ENCODE measurements around the gene OSBP. TPM values are rescaled to one million over a fixed set of nuclear protein-coding genes. Genes with fewer than 3 reads are reported as not detected.
A peak's percentile ranks its signal among the peaks of the same experiment; 100 is the strongest.

The OSBP gene
- total and polyA plus RNA-seq, 9 of the 15 experiments (the other 6 are each of a cell fraction or from before 2014, with no cell fraction given) = 11.7 to 49.0 (median 28.7) TPM

DNA sequence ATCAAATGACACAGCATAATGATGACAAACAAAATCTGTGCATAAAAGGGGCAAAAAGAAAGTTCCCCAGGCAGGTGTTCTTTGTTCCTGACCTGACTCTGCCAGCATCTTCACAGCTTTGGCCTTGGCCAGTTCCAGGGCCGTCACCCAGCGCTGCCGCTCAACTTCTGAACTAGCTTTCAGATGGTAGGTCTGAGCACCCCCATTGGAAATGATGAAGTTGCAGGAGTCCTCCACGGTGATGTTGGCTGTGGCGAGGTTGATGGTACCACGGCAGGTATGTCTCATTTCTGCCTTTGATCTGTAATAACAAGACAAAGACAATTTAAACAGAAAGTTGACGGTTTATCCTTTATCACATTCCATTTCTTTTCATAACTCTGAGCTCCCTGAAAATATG is 5.3 kb downstream of the OSBP start:
- Histone ChIP-seq H3K36me3 (ENCODE audit: control insufficient read depth, insufficient read depth, low read length) (peaks cover 84% of the 10 kb centered on the region), H3K9ac (ENCODE audit: insufficient read depth in 1 of 2, low read depth in 2 of 2, low read length in 2 of 2) (no peak overlapping the region), H2AFZ (ENCODE audit: low read depth, low read length) (no peak overlapping the region), H3K9me3 (replicated peaks; ENCODE audit: control insufficient read depth, insufficient read depth, low read depth, low read length) (no peaks in the 10 kb centered on the region), H3K27me3 (ENCODE audit: control insufficient read depth in 2 of 2, insufficient read depth in 2 of 2, low read length in 2 of 2) (no peaks in the 10 kb centered on the region), H3K4me3 (no peak overlapping the region), H3K4me1 (replicated peaks in 1 of 2; ENCODE audit: control insufficient read depth in 2 of 2, insufficient read depth in 2 of 2, low read length in 2 of 2) (peaks cover 3 to 23% of the 10 kb centered on the region in 2 experiments; a peak in 4 of 5 replicates), H4K20me1 (replicated peaks; ENCODE audit: control insufficient read depth, insufficient read depth, low read length) (peaks cover 6% of the 10 kb centered on the region; the same call in 1 of the 2 replicates), H3K27ac (ENCODE audit: extremely low read depth, low read depth, low read length) (no peak overlapping the region), H3K9me1 (ENCODE audit: control insufficient read depth, insufficient read depth, low read length) (no peaks in the 10 kb centered on the region), H3K4me2 (ENCODE audit: insufficient read depth, low read length) (no peak overlapping the region), H3K79me2 (ENCODE audit: control insufficient read depth, insufficient read depth, low read length) (peaks cover 74% of the 10 kb centered on the region)
- DNase-seq (ENCODE audit: extremely low read depth in 1 of 4, low spot score in 3 of 4) (no peak), FAIRE-seq (no peak), ATAC-seq (no peak)
- intact Hi-C loops (cut with micrococcal nuclease) = no loop called here
- POLR2A ChIA-PET = interaction anchor here (0.5 to 1.0 kb wide), 3 partner anchors 9 to 54 kb away, joined by 3 read pairs; no protein-coding TSS in a partner anchor
- 99% methylated on average over 7 of the region's 7 CpGs for WGBS (ENCODE audit: insufficient coverage, low coverage, missing lambda C conversion rate)
- CTCF ChIA-PET (ENCODE audit: low intra/inter-chr PET ratio) = no interaction called here
- TF ChIP-seq, protein P1, sequence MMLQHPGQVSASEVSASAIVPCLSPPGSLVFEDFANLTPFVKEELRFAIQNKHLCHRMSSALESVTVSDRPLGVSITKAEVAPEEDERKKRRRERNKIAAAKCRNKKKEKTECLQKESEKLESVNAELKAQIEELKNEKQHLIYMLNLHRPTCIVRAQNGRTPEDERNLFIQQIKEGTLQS (IDR thresholded peaks at IDR 0.05) = no peak
- TF ChIP-seq, protein P1 (CRISPR knock-in tag; conservative IDR thresholded peaks at IDR 0.05) = no peak
- TF ChIP-seq ZKSCAN1 (IDR thresholded peaks at IDR 0.05; ENCODE audit: low read depth, low read length) (no peak), GATAD2A (IDR thresholded peaks at IDR 0.05) (no peak), HMG20A (CRISPR knock-in tag; conservative IDR thresholded peaks at IDR 0.05) (no peak), RBFOX2 (IDR thresholded peaks at IDR 0.05; ENCODE audit: low read depth, low read length) (0 out of 2 replicates have a peak, but pooled peaks have one; percentile 20)
- TF ChIP-seq, protein P2, sequence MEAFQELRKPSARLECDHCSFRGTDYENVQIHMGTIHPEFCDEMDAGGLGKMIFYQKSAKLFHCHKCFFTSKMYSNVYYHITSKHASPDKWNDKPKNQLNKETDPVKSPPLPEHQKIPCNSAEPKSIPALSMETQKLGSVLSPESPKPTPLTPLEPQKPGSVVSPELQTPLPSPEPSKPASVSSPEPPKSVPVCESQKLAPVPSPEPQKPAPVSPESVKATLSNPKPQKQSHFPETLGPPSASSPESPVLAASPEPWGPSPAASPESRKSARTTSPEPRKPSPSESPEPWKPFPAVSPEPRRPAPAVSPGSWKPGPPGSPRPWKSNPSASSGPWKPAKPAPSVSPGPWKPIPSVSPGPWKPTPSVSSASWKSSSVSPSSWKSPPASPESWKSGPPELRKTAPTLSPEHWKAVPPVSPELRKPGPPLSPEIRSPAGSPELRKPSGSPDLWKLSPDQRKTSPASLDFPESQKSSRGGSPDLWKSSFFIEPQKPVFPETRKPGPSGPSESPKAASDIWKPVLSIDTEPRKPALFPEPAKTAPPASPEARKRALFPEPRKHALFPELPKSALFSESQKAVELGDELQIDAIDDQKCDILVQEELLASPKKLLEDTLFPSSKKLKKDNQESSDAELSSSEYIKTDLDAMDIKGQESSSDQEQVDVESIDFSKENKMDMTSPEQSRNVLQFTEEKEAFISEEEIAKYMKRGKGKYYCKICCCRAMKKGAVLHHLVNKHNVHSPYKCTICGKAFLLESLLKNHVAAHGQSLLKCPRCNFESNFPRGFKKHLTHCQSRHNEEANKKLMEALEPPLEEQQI (IDR thresholded peaks at IDR 0.05) = no peak
- BruUV-seq (replicated peaks) = no TSS peak
- in situ Hi-C loops (cut with MboI) = no loop called here

Data from K562 (cell line).